Measurements from ENCODE around the gene MKNK1.

Gene MKNK1

DNA sequence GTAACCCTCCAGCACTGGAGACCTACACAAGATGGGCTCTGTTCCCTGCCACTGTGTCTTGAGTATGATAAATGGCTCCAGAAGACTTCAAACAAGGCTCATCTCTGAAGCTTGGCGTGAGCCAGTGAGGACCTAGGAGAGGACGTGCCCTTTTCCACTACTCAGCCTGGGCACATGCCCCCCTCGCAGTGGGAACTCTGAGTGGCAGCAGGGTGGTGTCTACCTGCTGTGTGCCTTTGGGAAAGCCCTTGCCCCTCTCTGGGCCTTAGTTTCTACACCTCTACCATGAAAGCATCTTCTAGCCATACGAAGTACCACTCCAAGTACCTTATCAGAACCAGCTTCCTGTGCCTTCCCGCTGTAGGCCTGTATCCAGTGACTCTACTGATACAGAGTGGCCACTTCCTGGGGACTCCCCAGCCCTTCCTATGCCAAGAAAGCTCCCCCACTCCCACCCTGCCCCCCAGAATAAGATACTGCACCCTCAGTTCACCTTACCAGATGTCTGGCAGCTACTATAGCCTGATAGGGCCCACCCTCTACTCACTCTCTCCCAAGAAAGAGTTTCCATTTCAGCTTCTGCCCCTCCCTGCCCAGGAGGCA, 15.7 kb upstream of the MKNK1 start:
- FAIRE-seq (no peak), DNase-seq (ENCODE audit: insufficient read length, low spot score) (no peak)

DNA sequence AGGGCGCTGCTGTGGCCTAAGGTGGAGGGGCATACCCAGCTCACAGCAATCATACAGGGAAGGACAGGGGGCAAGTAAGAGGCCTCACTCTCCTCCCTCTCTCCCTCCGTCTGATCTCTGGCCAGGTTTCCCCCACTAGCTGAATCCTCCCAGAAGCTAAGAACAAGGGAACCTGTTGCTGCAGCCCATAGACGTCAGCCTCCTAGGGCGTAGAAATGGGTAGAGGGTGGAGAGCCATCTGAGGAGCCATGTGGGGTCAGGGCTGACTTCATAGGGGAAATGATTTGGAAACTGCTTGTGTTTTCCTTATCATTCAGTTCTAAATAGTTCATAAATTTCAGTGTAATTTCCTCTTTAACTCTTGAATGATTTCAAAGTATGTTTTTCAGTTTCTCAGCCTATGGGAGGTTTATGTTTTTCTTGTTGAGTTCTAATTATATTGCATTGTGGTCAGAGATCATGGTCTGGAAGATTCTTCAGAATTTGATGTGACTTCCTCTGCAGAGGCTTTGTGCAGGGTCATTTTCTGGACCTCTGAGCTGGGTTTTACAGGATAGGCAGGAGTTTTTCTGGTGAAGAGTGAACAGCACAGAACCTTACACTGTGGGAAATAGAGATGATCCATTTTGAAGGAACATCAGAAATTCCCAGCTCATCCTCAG, 14.8 kb upstream of the MKNK1 start:
- no peak for FAIRE-seq
- no peak for DNase-seq (ENCODE audit: insufficient read length, low spot score)

DNA sequence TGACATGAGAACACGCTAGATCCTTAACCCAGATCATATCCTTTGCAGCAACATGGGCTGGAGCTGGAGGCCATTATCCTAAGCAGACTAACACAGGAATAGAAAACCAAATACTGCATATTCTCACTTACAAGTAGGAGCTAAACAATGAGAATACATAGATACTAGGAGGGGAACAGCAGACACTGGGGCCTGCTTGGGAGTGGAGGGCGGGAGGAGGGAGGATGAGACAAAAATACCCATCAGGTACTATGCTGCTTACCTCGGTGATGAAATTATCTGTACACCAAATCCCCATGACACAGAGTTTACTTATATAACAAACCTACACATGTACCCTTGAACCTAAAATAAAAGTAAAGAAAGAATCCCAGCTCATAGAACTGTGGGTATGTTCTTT, 13.8 kb upstream of the MKNK1 start:
- no peak for FAIRE-seq

DNA sequence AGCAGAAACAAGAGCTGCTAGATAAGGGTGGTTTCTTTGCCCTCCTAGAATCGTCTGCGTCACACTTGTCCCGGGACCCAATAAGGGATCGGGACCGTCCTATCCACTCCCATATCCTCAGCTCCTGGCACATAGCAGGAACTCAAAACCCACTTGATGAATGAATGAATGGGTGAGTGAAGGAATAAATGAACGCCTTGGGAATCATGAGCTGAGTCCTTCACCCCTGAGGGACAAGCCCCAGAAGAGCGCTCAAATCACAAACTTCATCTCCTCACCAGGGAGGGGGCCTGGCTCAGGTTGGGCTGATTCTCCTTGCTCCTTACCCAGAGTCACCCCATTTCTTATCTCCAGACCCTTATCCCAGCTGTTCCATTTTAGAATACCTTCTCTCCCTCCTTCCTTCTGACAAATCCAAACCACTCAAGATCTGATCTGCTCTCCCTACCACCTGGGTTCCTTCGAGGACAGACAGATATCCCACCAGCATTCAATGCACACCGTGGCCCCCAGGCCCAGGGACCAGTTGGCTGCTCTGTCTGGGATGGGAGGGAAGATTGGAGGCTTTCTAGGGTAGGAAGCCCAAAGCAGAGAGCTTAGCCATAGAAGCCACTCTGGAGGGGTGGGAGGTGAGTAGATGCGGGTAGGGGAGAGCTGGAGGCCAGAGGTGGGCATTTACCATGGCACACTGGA, 13.2 kb upstream of the MKNK1 start:
- DNase-seq (ENCODE audit: insufficient read length, low spot score) (no peak), FAIRE-seq (no peak)

More for the DNA sequence above, 13.8 kb upstream of the MKNK1 start:
- DNase-seq (ENCODE audit: insufficient read length, low spot score), result no peak

DNA sequence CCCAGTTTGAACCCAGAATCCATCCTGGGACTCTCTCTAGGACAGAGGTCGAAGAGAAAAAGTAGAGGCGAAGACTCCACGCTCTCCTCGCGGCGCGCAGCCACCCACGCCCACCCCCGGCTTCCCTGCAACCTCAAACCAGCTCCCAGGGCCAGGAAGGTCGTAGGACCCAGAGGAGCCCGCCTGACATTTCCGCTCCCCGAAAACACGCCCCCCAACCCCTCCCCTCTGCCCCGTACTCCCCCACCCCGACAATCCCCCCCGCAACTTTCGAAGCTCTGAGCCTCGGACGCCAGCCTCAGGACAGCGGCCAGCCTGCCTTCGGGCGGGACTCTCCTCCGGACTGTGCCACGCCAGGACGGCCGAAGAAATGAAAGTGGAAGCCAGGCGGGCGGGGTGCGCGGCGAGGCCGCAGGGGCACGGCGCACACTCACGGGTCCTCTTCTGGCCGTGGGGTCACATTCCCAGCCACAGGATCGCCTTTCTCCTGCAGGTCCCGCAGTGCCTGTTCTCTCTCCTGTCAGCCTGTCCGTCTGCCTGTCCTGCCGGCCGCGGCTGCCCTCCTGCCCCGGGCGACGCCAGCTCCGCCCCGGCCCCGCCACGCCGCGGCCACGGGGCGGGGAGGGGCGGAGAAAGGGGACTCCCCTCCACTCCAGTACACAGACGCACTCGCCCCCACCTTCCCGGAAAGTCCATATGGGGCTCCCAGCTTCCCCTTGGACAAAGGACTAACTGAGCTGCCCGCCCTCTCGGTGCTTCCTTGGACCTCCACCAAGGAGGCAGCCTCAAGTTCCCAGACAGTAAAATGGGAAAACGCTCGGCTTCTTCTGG, 12.4 kb upstream of the MKNK1 start, which contains the start of gene MOB3C:
TSS of gene MOB3C (minus strand) at position 535 of the 831 bp plus-strand sequence. CDS start 3,490 bp downstream, outside the sequence.
- peak; percentile 66 for FAIRE-seq
- DNase-seq (ENCODE audit: insufficient read length, low spot score), result peak; percentile 64

DNA sequence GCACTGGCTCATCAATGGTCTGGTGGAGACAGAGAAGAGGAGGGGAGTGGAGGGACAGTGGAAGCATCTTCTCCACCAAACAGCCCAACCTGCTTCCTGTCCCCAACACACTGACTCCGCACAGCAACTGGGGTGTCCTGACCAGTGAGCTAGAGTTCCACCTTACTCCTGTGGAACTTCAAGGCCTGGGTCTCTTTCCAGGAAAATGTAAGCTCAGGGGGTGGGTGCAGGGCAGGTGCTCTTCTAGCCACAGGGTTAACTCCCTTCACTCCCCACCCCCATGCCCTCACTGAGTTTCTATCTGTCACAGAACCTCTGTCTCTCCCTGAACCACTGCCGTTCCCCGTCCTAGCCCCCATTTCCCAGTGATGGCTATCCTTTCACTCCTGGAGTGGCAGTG, 11.7 kb upstream of the MKNK1 start:
- DNase-seq (ENCODE audit: insufficient read length, low spot score), result no peak

DNA sequence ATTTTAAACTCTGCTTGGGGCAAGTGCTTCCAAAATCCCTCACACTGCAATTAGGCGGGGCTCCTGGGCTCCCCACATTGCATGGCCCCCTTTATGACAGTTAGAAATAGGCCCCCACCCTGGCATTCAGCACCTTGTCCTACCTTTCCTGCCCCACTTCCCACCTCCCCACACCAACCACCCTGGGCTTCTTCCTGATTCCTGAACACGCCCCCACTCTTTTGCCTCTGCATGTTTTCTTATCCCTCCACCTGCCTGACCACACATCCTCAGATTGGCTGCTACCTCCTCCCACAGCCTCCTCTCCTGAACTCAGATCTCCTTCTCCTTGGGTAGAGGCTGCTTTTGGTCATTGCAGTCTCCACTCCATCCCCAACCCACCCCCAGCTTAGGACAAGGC, 11.0 kb upstream of the MKNK1 start:
- FAIRE-seq, result no peak

More for the DNA sequence above, 11.7 kb upstream of the MKNK1 start:
- no peak for FAIRE-seq

DNA sequence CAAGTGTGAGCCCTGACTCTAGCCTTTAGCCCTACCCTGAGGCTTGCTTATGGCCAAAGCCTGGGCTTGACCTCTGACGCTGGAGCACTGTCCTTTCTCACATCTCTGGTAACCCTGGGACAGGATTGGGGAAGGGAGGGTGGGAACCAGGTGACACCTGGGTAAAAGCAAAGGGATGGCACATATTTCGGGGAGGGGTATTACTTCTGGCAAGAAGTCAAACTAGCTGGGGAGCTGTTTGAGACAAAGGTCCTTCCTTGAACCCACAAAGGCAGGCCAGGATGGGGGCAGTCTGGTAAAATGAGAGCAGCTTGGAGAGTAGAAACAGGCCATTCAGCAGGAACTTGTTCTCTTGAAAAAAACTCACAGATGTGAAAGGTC, 10.5 kb upstream of the MKNK1 start:
- DNase-seq (ENCODE audit: insufficient read length, low spot score) (no peak), FAIRE-seq (no peak)

More for the DNA sequence above, 11.0 kb upstream of the MKNK1 start:
- DNase-seq (ENCODE audit: insufficient read length, low spot score), result no peak

DNA sequence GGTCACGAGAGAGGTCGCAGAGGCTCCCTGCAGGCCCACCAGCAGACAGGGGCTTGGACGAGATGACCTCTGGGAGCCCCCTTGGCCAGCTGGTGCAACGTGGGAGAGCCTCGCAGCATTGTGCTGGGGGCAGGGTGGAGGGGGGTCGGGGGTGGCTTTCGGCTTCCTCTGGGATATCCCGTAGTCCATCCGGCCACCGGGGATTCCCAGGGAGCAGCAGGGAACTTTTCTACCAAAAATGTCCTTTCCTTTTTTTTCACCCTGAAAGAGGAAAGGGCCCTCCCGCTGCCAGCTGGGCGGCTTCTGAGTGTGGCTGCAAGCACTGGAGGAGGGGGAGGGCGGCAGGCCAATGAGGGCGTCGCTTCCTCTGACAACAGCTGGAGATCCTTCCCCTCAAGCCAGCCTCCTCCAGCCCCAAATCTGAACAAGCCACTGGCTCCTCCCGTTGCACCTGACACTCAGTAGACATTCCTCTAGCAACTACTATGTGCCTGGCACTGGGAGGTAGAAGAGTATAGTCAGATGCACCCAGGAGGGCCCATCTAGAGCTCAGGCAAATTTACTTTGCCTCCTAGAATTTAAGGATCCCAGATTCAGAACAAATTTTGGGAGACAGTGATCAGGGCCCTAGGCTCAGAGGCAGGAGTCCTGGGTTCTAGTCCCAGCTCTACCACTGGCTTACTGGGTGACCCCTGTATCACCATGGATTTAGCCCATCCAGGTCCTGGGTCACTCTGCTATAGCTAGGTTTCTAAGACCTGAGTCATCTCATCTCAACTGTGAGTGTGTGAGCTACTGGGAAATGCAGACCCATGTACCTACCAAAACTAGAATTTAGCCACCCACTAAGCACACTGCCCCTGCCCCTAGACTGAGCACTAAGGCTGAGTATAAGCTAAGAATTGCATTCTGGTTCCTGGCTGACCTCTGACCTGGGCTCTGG, 9.9 kb upstream of the MKNK1 start:
- no peak for DNase-seq (ENCODE audit: insufficient read length, low spot score)
- FAIRE-seq, result no peak

DNA sequence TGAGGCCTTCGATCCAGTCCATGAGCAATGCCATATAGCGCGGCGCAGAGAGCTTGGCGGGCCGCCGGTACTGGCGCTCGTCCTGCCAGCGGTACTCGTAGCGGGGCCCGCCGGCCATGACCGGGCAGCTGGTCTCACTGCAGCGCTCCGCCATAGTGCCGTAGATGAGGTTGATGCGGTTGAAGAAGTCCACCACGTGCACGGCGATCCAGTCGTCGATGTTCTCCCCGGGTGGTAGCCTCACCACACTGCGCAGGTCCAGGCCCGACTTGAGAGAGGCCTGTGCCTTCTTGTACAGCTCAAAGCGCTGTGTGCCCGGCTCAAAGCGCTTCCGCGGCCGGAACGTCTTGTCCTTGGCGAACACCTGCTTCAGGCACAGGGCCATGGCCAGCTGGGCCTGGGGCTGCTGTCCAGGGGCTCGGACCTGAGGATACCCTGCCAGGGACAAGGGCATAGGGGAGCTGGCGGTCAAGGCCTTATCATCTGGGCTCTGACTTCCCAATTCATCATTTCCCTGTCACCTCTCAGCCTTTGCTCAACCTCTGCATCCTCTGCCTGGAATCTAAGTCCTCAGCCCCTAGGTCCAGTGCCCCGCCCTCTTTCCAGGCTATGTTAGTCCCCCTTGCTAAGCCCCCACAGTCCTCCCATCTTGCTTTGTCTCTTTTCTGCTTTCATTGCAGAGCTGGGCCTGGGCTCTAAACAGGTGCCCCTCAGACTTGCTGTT, 9.0 kb upstream of the MKNK1 start:
- FAIRE-seq (no peak), DNase-seq (ENCODE audit: insufficient read length, low spot score) (no peak)

DNA sequence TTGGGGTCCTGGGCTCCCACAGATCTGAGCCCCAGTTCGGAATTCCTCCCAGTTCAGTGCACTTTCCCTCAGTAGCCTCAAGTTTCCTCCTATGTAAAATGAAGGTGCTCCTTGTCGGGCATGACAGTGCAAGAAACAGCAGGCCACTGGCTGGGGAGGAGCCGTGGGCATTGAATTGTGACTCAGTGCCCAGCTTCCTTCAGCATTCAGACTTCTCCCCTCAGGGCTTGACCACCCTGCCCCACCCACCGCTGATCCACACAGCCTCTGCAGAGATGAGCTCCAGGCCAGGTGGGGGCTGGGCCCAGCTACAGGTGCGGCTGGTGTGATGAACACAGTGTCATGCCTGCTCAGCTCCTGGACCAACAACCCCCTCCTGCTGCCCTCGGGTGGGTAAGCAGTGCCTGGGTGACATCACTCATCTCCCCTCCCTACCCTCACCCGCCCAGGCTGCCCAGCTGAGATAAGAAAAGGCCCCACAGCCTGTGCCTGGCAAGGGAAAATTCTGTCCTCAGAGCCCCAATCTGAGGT, 7.7 kb upstream of the MKNK1 start:
- DNase-seq (ENCODE audit: insufficient read length, low spot score) (peak; percentile 59), FAIRE-seq (peak; percentile 77)

DNA sequence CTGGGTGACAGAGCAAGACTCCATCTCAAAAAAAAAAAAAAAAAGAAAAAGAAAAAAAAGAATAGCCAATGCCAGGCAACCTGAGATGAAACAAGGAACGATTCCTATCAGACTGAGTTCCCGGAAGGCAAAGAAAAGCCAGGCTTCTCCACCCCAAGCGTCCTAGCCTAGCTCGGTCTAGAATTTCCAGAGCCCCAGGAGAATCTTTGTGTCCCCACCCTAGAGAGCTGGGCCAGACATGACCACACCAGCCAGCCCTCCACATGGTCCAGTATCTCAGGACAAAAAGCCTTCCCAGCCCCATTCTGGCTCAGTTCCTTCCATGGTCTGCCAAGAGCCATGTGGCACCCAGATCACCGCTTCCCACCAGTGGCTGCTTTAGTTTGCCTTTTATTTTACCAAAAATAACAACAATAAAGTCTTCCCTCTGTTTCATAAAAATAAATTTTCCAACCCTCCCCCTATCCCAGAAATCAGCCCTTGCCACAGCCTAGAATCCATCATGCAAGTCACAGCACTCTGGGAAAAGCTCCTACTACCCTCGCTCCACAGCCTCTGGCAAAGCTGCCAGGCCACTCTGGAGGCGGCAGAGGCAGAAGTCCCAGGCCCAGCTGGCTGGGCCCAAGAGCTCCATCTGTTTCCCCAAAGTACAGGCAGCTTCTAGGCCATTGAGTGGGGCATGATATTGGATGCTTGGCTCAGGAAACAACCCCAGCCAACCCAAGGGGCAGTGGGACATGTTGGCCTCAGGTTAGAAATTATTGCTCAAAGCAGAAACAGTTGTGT, 3.5 kb upstream of the MKNK1 start:
- DNase-seq (ENCODE audit: insufficient read length, low spot score), result no peak
- no peak for FAIRE-seq

DNA sequence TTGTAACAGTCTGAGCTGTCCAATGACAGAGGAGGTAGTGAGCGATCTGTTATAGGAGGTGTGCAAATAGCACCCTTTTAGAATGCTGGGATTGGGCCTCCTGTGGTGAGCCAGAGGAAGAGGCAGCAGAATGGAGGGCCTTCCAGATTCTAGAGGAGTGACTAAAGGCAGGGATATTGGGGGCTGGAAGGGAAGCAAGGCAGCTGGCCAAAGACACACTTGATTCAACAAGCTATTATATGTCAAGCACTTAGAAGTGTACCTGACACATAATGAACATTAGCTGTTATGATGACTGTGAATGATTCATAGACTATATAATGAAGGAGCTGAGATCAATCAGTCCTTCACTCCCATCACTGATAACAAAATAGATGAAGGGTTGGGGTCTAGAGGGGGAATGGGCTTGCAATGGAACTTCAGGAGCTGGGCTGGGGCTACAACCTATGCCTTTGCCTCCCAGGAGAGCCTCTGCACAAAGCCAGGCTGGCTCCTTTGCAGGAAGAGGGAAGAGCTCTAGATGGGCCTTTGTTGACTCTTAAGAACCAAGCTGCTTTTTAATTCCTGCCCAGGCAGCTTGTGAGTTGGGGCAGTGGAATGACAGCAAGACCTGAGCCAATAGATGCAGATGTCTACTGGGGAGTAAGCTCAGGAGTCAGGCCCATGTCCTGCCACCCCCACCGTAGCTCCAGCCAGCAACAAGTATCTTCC, 2.3 kb upstream of the MKNK1 start:
- no peak for FAIRE-seq
- DNase-seq (ENCODE audit: insufficient read length, low spot score), result no peak

DNA sequence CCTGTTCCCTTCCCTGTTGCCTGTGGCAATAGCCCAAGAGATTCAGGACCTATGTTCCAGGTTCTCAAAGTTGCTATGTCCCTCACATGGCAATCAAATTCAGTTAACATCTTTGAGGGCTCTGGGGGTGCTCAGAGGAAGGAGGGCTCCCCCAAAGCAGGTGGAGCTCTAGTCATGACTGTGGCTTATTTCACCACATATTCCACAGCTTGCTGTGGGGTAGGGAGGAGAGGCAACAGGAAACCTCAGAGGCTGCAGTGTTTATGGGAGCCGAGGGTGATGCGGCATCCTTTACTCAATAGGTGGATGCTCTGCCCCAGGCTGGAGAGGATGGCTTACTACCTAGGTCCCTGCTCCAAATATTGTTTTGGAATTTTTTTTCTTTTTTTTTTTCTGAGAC, 1.2 kb upstream of the MKNK1 start:
- FAIRE-seq (no peak), DNase-seq (ENCODE audit: insufficient read length, low spot score) (no peak)

DNA sequence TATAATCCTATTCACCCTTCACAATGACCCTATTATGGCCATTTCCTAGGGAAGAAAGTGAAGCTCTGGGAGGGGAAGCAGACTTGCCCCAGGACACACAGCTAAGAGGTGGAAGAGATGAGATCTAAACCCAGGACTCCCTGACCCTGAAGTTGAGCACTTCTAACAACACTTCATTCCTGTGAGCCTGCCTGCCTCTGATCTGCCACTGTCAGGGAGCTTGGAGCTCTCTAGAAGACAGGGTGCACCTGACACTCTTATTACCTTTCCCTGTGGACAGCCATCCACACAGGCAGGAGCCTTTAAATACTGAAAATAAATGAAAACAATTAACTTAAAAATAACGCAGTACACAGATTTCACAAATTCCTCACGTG, 599 bp downstream of the MKNK1 start:
- DNase-seq (ENCODE audit: insufficient read length, low spot score), result no peak
- no peak for FAIRE-seq

DNA sequence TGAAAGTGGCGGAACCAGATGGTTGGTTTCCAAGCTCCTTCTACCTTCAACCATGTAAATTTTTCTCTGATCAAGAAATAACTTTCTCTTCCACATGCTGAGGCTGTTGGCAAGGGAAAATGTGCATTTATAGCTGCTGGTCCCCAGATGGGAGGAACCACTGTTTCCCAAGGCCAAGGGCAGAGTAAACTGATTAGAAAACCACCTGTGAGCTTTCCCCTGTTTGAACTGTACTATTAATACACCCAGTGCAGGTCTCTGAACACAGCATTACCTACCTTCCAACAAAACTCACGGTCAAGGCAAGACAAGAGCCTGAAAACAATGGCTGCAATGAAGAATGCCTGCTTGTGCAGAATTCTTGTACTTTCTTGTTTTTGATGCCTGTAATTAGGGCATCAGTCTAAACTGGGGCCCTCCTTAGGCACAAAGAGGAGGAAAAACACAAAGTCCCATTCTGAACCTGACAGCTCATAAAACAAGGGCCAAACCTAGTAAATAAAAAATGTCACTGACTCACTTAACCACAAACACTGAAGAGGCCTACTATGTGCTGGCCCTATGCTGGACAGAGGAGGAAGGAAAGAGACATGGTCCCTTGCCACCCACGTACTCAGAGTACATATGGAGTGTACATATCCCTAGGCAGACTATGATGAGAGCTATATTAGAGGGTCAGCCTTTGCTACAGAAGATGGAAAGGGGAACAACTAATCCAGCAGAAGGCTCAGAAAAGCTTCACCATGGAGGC, 2.6 kb downstream of the MKNK1 start:
- FAIRE-seq (no peak), DNase-seq (ENCODE audit: insufficient read length, low spot score) (no peak)
